Activated naive CD4-positive, alpha-beta T cell treated with Interleukin-2 at 50 U/mL for 16 hours (primary cell): ENCODE measurements around the gene RPA4.
"Not testable (repeated sequence)": the region's sequence is repeated elsewhere in the genome, so short reads cannot be mapped to it uniquely, and the experiment has no call there.

ENCODE experiments used
- DNase-seq: peaks from one replicate; pipeline ENCODE4 v3.0.0-alpha.2; 2020

The RPA4 gene, protein sequence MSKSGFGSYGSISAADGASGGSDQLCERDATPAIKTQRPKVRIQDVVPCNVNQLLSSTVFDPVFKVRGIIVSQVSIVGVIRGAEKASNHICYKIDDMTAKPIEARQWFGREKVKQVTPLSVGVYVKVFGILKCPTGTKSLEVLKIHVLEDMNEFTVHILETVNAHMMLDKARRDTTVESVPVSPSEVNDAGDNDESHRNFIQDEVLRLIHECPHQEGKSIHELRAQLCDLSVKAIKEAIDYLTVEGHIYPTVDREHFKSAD

DNA sequence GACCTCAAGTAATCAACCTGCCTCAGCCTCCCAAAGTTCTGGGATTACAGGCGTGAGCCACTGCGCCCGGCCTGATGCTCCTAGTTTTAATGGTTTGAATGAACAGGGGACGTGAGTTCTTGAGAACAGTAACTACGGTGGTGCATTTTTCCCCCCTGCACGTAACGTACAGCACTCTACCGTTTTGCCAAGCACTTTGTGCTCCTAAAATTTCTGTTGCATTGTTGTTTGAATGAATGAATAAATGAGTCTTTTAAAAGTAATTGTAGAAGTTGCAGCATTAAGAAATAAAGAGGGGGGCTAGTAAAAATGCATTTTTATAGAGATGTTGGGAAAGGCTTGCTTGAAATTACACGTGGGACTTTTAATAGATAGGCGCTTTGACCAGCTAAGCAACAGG lies at the start of gene RPA4:
Gene RPA4 (plus strand): TSS at position 301 of the 400 bp plus-strand sequence. CDS start 403 bp downstream, outside the sequence.
- no peak for DNase-seq

DNA sequence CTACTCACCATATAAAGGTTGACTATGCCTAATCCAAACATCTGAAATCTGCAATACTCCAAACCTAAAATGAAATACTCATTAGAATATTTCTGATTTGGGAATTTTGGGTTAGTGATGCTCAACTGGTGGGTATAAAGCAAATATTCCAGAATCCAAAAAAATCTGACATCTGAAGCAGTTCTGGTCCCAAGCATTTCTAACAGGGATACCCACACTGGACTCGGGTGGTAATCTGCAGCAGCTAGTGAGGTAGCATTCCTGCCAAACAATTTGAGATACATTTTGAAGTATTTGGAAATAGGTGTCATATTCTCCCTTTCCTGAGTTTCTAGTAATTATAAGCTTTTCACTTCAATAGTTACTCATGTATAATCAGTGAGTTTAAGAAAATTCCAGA lies 49.6 kb upstream of the RPA4 start:
- no peak for DNase-seq

DNA sequence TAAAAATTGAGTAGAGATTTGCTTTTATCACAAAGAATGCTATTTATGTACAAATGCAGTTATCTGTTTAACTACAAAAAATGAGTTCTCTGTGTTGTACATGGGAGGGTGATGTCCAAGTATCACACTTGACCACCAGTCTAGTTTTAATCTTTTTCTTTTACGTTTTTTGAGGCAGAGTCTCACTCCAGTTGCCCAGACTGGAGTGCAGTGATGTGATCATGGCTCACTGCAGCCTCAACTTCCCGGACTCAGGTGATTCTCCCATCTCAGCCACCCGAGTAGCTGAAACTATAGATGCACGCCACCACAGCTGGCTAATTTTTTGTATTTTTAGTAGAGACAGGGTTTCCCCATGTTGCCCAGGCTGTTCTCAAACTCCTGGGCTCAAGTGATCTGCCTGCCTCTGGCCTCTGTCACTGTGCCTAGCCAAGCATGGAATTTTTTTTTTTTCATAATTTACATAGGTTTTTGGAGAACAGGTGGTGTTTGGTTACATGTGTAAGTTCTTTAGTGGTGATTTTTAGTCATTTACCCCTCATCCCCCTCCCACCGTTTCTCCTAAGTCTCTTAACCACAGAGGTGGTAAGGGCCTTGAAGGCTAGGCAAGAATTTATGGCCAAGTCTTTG lies 47.9 kb upstream of the RPA4 start:
- no peak for DNase-seq

DNA sequence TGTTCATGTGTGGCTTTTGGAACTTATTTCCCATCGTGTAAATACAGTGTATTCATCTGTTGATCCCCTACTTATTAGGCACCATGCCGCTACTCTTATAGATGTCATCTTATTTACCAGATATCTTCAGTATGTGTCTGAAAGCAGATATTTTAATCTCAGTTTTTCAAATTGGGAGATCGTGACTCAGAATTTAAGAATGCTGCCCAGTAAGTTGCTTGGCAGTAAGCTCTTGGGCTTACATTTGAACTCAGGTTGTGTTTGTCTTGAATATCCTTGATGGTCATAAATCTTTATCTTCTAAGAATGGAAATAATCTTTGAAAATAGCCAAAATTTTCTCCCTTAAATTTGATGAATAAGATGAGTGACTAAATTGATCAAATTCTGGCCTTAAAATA lies 45.9 kb upstream of the RPA4 start:
- DNase-seq: no peak

DNA sequence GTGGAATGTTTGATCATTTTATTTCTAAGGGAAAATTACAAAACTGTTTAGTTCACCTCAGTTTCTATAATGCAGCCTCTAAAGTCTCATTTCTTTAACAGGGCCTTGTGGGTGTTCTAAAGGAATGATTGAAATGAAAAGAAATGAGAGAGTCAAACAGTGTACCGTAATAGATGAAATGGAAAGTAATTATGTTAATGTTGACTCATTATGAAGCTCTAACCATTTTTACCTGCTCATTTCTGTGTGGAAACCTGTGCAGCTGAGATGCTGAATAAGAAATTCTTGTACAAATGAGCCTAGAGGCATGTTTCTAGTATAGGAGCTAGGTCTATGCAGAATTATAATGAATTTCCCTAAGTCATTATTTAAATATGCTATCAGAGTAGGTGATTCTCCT lies 45.2 kb upstream of the RPA4 start:
- DNase-seq: no peak

DNA sequence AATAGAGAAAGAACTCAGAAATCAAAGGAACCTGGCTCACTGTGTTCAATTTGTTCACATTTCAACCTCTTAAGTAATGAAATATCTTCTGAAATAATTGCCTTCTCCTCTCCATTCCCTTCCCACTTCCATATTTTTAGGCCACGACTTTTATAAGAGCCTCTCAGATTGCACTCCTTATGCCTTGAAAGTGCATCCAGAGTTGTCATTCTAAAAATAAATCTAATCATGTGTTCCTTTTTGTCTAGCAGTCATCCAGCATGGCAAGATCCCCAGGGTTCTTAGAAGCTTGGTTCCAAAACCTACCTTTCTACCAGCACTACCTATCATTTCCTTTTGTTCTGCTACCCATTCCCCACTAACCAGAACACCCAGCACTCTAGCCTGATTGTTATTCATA lies 42.4 kb upstream of the RPA4 start:
- no peak for DNase-seq

DNA sequence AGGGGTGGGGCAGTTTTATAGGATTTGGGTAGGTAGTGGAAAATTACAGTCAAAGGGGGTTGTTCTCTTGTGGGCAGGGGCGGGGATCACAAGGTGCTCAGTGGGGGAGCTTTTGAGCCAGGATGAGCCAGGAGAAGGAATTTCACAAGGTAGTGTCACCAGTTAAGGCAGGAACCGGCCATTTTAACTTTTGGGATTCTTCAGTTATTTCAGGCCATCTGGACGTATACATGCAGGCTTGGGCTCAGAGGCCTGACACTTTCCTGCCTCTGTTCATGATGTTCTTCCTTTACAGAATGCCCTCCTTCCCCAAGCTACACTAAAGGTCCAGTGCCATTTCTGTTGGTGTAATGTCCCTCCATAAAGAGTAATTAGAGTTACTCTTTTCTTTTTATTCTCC lies 41.8 kb upstream of the RPA4 start:
- DNase-seq: not testable (repeated sequence)

DNA sequence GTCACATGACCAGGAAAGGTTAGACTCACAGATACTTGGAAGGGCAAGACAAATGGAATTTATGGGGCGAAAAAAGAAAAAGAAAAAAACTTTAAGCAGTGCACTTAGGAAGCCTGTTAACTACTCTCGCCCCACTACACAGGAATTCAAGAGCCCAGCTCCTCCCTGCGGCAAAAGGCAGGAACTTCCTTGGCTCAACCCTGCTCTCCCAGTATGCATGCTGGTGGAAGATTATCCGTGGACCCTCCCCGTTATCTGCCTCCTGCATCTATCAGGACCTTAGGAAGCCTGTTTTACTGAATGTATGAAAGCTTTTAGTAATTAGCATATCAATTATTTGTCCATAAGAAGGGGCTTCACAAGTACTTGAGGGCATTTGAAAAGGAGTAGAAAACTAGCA lies 40.1 kb upstream of the RPA4 start:
- DNase-seq: no peak

DNA sequence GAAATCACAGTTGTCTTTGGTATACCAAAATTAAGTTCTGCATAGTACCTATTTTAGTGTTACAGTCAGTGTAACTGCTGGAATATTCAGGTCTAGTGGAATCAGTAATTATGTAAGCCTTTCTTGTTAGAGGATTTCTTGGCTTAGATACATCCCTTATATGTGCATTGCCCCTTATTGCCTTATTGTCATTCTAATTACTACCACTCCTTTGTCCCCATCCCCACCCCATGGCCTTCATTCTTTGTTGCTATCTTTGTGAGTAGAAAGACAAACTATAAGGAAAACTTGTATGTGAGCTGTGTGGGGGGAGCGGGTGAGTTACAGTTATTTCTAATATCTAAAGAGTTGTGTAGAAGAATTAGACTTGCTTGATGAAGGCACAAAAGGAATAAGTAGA lies 36.9 kb upstream of the RPA4 start:
- DNase-seq: no peak

DNA sequence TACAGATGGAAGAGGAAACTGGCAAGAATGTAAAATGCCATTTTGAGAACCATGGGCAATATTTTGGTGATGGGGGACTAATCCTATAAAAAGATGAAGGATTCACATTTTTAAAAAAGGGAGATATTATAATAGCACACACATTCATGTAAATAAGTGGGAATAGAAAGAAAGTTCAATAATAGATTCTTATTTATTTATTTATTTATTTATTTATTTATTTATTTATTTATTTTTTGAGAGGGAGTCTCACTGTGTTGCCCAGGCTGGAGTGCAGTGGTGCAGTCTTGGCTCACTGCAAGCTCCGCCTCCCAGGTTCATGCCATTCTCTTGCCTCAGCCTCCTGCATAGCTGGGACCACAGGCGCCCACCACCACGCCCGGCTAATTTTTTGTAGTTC lies 24.3 kb upstream of the RPA4 start:
- DNase-seq: not testable (repeated sequence)

DNA sequence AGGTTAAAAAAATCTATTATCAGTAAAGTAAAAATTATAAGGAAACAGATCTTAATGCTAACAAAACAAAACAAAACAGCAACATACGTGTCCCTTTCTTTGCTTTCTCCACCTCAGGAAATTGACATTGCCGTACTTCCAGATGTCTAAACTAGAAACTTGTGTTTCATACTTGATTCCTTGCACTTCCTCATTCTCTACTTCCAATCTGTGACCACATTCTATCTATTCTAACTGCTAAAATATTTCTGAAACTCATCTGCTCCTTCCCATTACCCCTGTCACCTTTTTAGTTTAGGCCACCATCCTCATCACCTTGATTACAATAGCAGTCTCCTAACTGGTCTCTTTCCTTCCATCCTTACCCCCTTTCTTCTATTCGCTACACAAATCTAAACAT lies 22.5 kb upstream of the RPA4 start:
- no peak for DNase-seq

DNA sequence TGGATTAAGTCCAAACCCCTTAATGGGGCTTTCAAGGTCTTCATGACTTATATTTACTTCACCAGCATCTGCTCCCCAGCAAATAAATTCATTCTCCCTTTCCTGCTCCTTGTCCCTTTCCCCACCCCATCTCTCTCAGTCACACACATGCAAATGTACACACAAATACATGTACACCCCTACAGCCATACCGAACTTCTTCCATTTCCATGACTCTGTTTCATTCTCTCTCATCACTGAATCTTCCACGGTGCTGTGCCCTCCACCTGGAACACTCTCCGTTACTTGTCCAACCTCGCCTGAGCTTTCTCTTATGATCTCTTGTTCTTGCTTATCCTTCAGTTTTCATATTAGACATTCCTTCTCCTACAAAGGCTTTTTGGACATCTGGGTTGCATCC lies 22.0 kb upstream of the RPA4 start:
- no peak for DNase-seq

DNA sequence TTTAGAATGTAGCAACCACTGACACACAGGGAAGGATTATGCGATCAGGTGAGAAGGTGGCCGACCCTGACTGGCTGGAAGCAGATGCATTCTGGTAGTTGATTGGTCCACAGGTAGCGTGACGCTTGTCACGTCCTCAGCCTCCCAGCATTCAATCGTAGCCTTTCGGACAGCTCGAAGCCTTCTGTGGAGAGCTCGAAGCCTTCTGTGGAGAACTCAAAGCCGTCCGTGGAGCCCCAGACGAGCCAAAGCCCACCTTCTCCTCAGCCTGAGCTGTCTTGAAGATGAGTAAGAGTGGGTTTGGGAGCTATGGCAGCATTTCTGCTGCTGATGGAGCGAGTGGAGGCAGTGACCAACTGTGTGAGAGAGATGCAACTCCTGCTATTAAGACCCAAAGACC lies 319 bp downstream of the RPA4 start:
- no peak for DNase-seq

DNA sequence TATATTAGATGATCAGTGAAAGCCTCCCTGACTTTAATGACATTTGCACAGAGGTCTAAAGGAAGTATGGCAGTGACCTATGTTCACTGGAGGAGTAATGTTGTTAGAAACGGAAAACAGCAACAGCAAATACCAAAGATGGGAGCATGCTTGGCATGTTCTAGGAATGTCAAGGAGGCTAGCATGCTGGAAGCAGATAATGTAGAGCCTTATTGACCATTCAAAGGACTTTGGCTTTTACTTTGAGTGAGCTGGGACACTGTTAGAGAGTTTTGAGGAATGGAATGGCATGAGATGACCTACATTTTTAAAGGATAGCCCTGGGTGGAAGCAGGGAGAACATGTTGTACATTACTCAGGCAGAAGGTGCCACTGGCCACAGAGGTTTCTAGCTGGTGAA lies 6.0 kb downstream of the RPA4 start:
- no peak for DNase-seq

DNA sequence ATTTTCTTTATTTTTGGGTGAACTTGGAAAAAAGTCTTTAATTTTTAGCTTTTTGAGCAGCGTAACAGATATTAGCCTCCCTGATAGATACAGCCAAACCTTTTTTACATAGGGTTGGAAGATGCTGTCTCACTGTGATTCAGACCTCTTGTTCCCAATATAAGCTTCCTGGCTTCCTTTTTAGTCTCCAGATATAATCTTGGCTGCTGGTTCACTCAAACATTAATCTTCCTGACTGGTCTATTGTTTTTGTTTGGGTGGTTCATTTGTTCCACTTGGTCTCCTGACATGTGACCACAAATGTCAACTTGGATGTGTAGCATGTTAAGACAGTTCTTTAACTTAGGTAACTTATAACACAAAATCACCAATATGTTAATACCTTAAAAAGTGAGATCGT lies 23.0 kb downstream of the RPA4 start:
- DNase-seq: no peak

DNA sequence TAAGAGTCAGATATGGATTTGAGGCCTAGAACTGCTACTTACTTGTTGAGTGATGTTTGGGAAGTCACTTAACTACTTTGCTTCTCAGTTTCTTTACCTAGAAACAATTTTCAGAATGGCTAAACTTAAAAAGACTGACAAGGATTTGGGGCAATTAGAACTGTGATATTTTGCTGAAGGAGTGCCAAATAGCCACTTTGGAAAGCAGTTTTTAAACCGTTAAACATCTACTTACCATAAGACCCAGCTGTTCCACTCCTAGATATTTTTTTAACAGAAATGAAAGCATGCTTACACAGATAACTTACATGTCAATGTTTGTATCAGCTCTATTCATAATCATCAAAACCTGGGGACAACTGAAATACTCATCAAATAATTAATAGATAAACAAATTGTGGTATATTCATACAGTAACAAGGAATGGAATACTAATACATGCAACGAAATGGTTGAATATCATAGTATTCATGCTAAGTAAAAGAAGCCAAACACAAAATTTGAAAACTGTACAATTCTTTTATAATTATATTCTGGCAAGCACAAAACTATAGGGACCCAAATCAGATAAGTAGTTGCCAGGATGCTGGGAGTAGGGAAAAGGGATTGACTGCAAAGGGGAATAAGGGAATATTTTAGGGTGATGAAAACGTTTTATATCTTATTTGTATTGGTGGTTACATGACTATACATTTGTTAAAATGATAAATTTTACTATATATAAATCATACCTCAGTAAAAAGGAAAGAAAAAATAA lies 24.0 kb downstream of the RPA4 start:
- no peak for DNase-seq

DNA sequence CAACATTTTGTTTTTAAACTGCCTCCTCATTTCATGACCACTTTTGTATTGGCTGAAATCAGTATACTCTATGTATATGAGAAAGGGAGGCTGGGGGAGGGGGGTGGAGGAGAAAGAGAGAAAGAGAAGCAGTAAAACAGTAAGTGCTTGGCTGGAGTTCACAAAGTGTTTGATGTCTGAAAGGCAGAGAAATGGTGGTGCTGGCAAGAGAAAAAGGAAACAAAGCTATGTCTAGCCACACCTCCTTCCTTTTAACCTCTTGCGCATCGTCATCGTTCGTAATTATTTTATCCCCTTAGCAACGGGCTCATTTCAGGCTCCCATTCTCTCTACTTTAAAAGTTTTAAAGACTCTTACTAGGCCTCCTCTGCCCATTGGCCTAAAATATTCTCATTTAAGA lies 25.6 kb downstream of the RPA4 start:
- DNase-seq: no peak

DNA sequence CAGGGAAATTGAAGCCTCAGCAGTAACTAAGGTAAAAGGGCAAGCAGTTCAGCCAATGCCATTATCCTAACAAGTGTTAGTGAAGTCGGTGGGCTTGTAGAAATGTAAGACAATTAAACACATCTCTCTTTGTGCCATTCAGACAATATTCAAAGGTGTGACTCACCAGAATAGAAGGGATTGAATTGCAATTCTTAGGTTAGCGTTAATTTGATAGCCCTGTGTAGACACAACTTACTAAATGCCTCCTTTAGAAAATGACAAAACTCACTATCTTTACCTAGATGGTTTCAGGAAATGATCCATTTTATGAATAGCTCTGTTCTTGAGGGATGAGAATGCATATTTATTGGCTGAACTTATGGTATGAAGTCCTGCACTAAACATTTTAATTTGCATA lies 35.2 kb downstream of the RPA4 start:
- no peak for DNase-seq

DNA sequence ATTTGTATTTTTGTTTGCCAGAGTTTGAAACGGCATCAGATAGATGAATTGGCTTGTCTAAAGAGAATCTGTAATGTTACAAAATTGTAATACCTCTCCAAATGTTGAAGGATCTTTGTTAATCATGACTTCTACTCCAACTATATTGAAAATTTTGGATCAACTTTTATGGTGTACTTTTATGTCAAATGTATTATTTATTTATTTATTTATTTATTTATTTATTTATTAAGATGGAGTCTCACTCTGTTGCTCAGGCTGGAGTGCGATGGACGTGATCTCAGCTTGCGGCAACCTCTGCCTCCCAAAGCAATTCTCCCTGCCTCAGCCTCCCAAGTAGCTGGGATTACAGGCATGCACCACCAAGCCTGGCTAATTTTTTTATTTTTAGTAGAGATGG lies 36.0 kb downstream of the RPA4 start:
- DNase-seq: no peak

DNA sequence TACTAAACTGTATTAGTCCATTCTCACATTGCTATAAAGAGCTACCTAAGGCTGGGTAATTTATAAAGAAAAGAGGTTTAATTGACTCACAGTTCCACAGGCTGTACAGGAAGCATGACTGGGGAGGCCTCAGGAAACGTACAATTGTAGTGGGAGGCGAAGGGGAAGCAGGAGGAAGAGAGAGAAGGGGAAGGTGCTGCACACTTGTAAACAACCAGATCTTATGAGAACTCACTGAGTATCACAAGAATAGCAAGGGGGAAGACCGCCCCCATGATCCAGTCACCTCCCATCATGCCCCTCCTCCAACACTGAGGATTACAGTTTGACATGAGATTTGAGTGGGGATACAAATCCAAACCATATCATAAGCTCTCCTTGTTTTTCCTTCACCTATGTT lies 40.9 kb downstream of the RPA4 start:
- no peak for DNase-seq

DNA sequence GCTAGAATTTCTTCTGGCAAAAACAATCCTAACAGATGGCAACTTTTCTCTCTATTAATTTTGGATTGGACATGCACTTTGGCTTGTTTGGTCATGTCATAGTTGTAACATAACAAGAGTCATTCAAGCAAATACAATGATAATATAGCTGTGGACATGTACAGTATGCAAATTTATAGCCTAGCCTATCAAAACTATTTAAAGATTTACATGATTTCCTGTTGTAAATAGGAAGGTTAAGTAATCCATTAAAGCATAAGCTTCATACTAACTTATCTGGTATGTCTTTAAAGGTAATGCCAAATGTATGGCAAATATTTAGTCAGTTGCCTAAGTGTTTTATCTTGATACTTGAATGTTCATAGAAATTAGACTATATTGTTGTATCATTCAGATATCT lies 45.3 kb downstream of the RPA4 start:
- no peak for DNase-seq
